Thoracic aorta (tissue), 2 donors: ENCODE results near the gene MYOM1. TPM values are rescaled to one million over a fixed set of nuclear protein-coding genes. Genes with fewer than 3 reads are reported as not detected.

Experiments used
- ATAC-seq: fragments of 150-250 bp; one replicate; pipeline ENCODE4 v1.8.0; 2017; ENCODE audit warnings: low read depth; ENCODE audit not compliant: insufficient number of reproducible peaks, low FRiP score
- DNase-seq: peaks from one replicate; pipeline ENCODE4 v3.0.0-alpha.2; 2020; ENCODE audit warnings: low spot score
- H3K27ac ChIP-seq, 2 donors: fragments of 200-600 bp; sonication (generic); 1 replicate in 1 of 2; 2 replicates in 1 of 2; pipeline ENCODE4 v1.5.1; 2016; ENCODE audit warnings: mild to moderate bottlenecking in 2 of 2, moderate library complexity in 2 of 2
- H3K27me3 ChIP-seq: fragments of 200-600 bp; sonication (generic); replicated peaks from 2 replicates; pipeline ENCODE4 v1.6.0; 2016; ENCODE audit warnings: mild to moderate bottlenecking; ENCODE audit not compliant: insufficient read depth
- H3K36me3 ChIP-seq: fragments of 200-600 bp; sonication (generic); one replicate; pipeline ENCODE4 v1.5.1; 2016
- H3K4me1 ChIP-seq, 2 donors: fragments of 200-600 bp; sonication (generic); 1 replicate in 1 of 2; 2 replicates in 1 of 2; pipeline versions ENCODE4 v1.5.1 to v1.6.0; 2016; ENCODE audit warnings: low read depth in 2 of 2, mild to moderate bottlenecking in 1 of 2; ENCODE audit not compliant: control insufficient read depth in 1 of 2
- H3K4me3 ChIP-seq: fragments of 200-600 bp; sonication (generic); 2 replicates; pipeline ENCODE4 v1.5.1; 2016; ENCODE audit warnings: mild to moderate bottlenecking
- H3K9me3 ChIP-seq: fragments of 200-600 bp; sonication (generic); 2 replicates; pipeline ENCODE4 v1.5.1; 2016
- total RNA-seq, 2 donors: library from RNA; depleted of rRNA; stranded (reverse); fragments of >200 nt; gene quantifications; one replicate each; pipeline versions ENCODE4 v1.1.0 to v1.2.3, GENCODE V29; 2016
- TF ChIP-seq, protein P1 (sequence below): fragments of 200-600 bp; sonication (generic); IDR thresholded peaks from one replicate; pipeline ENCODE4 v1.5.1; 2019; ENCODE audit warnings: antibody characterized with exemption

Gene MYOM1
- total RNA-seq, 2 donors from 2014 or later: 16.1 to 27.2 TPM

DNA sequence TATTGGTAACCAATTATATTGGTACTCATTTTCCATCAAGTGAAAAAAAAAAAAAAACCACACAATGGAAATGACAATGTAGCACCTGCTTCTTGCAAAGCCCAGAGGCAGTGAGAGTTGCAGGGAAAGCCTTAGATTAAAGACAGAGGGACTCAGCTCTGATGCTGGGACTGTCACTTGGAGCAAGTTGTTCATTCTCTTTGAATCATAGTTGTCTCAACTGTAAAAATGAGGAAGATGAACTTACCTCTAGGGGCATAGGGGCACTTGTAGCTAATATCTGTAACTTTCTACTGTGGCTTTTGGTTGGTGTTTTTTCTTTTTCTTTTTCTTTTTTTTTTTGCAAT, 125.5 kb downstream of the MYOM1 start:
- TF ChIP-seq, protein P1, sequence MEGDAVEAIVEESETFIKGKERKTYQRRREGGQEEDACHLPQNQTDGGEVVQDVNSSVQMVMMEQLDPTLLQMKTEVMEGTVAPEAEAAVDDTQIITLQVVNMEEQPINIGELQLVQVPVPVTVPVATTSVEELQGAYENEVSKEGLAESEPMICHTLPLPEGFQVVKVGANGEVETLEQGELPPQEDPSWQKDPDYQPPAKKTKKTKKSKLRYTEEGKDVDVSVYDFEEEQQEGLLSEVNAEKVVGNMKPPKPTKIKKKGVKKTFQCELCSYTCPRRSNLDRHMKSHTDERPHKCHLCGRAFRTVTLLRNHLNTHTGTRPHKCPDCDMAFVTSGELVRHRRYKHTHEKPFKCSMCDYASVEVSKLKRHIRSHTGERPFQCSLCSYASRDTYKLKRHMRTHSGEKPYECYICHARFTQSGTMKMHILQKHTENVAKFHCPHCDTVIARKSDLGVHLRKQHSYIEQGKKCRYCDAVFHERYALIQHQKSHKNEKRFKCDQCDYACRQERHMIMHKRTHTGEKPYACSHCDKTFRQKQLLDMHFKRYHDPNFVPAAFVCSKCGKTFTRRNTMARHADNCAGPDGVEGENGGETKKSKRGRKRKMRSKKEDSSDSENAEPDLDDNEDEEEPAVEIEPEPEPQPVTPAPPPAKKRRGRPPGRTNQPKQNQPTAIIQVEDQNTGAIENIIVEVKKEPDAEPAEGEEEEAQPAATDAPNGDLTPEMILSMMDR: no peak
- ATAC-seq (no peak), DNase-seq (no peak)
- H3K9me3 ChIP-seq: no peaks in the 10 kb centered on the region
- H3K4me3 ChIP-seq: no peak overlapping the region
- H3K36me3 ChIP-seq: no peaks in the 10 kb centered on the region
- peak overlapping the region in 1 of 2 donors; percentile 43 for H3K27ac ChIP-seq
- peaks cover 14 to 27% of the 10 kb centered on the region in 2 donors for H3K4me1 ChIP-seq
- no peaks in the 10 kb centered on the region for H3K27me3 ChIP-seq

DNA sequence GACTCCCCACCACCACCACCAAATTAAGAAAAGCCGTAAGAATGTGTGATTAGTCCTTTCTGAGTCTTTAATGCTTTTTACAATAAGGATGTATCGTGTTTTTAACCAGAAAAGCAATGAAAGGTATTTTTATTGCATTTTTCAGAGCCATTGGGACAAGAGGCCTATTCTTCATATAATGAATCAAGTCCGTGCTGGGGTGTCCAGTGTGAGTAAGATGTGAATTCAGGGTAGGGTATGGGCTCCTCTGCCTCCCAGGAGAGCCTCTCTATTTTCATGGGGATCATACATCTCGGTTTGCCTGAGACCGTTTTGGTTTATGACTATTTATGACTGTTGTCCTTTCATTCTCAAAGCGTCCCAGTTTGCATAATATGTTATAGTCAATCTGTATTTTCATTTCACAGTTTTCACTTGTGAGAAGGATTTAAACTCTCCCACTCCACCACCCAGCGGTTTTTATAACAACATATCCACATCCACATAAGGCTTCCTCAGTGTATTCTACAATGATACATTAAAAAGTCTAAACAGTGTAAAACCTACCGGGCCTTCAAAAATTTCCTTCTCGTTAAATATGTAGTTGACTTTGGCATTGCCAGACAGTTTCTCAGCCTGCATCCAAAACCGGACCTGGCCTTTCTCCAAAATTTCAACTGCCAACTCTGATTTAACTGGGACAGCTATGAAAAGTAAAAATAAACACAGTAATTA, 126.0 kb downstream of the MYOM1 start:
- H3K4me1 ChIP-seq: peaks cover 14 to 27% of the 10 kb centered on the region in 2 donors
- ATAC-seq (no peak), DNase-seq (no peak)
- peak overlapping the region; percentile 5 to 43 for H3K27ac ChIP-seq
- peak overlapping the region; percentile 25 for H3K4me3 ChIP-seq
- no peaks in the 10 kb centered on the region for H3K36me3 ChIP-seq
- TF ChIP-seq, protein P1: no peak
- no peaks in the 10 kb centered on the region for H3K27me3 ChIP-seq
- H3K9me3 ChIP-seq: no peaks in the 10 kb centered on the region

DNA sequence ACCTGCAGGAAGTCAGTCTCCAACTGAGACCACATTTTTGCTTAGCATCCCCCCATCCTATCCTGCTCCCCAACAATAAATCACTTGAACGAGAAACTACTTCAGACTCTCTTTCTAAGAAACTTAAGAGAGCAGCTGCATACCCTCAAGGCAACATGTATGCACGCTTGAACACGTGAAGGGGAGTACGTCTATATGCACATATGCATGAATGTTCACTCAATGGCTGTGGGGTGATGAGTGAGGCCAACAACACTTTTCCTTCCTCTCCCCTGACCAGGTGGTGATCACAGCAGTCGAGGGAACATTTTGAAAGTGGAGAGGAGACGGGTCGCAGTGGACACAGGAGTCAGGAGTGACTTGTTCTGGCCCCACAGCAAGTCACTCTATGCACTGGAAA, 127.0 kb downstream of the MYOM1 start:
- Histone ChIP-seq H3K9me3 (no peaks in the 10 kb centered on the region), H3K4me1 (peaks cover 14 to 27% of the 10 kb centered on the region in 2 donors), H3K27me3 (no peaks in the 10 kb centered on the region), H3K27ac (no peak overlapping the region), H3K4me3 (no peak overlapping the region), H3K36me3 (peaks cover 8% of the 10 kb centered on the region)
- TF ChIP-seq, protein P1: no peak
- ATAC-seq (no peak), DNase-seq (no peak)

DNA sequence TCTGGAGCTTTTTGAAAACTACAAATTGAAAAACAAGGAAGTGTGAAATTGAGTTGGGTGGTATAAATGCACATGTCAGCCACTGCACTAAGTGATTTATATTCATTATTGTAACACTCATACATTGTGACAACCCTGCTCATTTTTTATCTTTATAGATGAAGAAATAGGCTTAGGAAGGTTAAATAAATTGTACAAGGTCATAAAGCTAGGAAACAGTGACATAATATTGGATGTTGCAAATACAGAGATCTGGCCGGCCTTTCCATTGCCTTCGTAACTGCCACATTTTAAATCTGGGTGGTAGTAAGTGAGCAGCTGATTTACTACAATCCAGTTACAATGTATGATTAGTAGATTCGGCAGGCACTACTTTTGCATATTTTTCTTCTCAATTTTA, 130.2 kb downstream of the MYOM1 start:
- no peak overlapping the region for H3K27ac ChIP-seq
- peaks cover 8% of the 10 kb centered on the region for H3K36me3 ChIP-seq
- H3K27me3 ChIP-seq: no peaks in the 10 kb centered on the region
- peaks cover 13 to 19% of the 10 kb centered on the region in 2 donors for H3K4me1 ChIP-seq
- ATAC-seq: no peak
- no peak for DNase-seq
- no peak overlapping the region for H3K4me3 ChIP-seq
- TF ChIP-seq, protein P1: no peak
- no peaks in the 10 kb centered on the region for H3K9me3 ChIP-seq

DNA sequence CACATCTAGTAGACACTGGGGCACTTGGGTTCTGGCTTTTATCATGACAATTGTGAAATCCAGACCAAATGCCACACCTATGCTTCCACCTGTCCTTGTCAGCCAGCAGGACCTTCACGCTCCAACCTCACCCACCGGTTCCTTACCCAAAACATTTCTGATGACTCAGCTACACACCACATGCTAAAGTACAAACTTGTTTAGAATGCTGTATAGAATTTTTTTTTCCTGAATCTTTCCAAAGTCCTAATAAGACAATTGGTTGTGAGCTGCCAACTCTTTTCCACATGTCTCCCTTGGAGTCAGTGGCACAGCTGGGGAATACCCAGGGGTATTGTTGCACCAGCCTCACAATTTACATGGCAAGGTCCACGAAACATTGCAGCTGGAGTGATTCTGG, 131.3 kb downstream of the MYOM1 start:
- DNase-seq (no peak), ATAC-seq (no peak)
- Histone ChIP-seq H3K4me1 (peaks cover 4 to 8% of the 10 kb centered on the region in 2 donors), H3K27ac (no peak overlapping the region), H3K4me3 (no peak overlapping the region), H3K27me3 (no peaks in the 10 kb centered on the region), H3K9me3 (no peaks in the 10 kb centered on the region), H3K36me3 (peaks cover 8% of the 10 kb centered on the region)
- TF ChIP-seq, protein P1: no peak
